HG02973 (cell line): ENCODE measurements around the gene BMI1.
"Not testable (repeated sequence)": the region's sequence is repeated elsewhere in the genome, so short reads cannot be mapped to it uniquely, and the experiment has no call there.

Source experiments
- ATAC-seq: cut with Tn5 transposase; IDR thresholded peaks from one replicate; pipeline ENCODE4 v1.9.1; 2021; ENCODE audit warnings: moderate library complexity; ENCODE audit not compliant: unreplicated experiment

Gene BMI1

GRCh38 chr10:22338931-22339330 lies 18.0 kb downstream of the BMI1 start:
- ATAC-seq = no peak

- no peak for ATAC-seq
Measured at GRCh38 chr10:22339761-22340328, 18.9 kb downstream of the BMI1 start.

- ATAC-seq = peak; percentile 38
Measured at GRCh38 chr10:22340329-22341189, 19.7 kb downstream of the BMI1 start.

- peak; percentile 16 for ATAC-seq
Measured at GRCh38 chr10:22341190-22341925, 20.5 kb downstream of the BMI1 start.

- ATAC-seq = no peak
Measured at GRCh38 chr10:22341926-22342196, 21.0 kb downstream of the BMI1 start.

GRCh38 chr10:22342421-22342820 lies 21.5 kb downstream of the BMI1 start:
- no peak for ATAC-seq

GRCh38 chr10:22343731-22344130 lies 22.8 kb downstream of the BMI1 start:
- no peak for ATAC-seq

- ATAC-seq = no peak
Measured at GRCh38 chr10:22344249-22344648, 23.4 kb downstream of the BMI1 start.

GRCh38 chr10:22344781-22345300 lies 23.9 kb downstream of the BMI1 start:
- no peak for ATAC-seq

- no peak for ATAC-seq
Measured at GRCh38 chr10:22345301-22346095, 24.6 kb downstream of the BMI1 start, which contains the start of gene SPAG6. SPAG6 (plus strand) TSS chr10:22345496; CDS start chr10:22345612, 116 bp downstream.

GRCh38 chr10:22346096-22346661 lies 25.3 kb downstream of the BMI1 start:
- ATAC-seq = no peak

GRCh38 chr10:22349755-22350154 lies 28.9 kb downstream of the BMI1 start:
- no peak for ATAC-seq

- ATAC-seq = no peak
Measured at GRCh38 chr10:22351131-22351703, 30.3 kb downstream of the BMI1 start.

GRCh38 chr10:22356324-22356873 lies 35.5 kb downstream of the BMI1 start:
- no peak for ATAC-seq

- ATAC-seq = not testable (repeated sequence)
Measured at GRCh38 chr10:22357770-22358169, 36.9 kb downstream of the BMI1 start.

- no peak for ATAC-seq
Measured at GRCh38 chr10:22363305-22363704, 42.4 kb downstream of the BMI1 start.

GRCh38 chr10:22364407-22365140 lies 43.7 kb downstream of the BMI1 start:
- ATAC-seq = no peak

GRCh38 chr10:22365233-22365632 lies 44.3 kb downstream of the BMI1 start:
- no peak for ATAC-seq
